CD14-positive monocyte (primary cell): ENCODE results near the gene ZNF326. TPM values are rescaled to one million over a fixed set of nuclear protein-coding genes. Genes with fewer than 3 reads are reported as not detected.

Experiments used
- DNase-seq, 3 donors: peaks; one replicate each; pipeline ENCODE4 v3.0.0-alpha.2; 2011 to 2022
- H2AFZ ChIP-seq: 2 replicates; pipeline ENCODE4 v1.6.0; 2012; ENCODE audit warnings: mild to moderate bottlenecking, low read depth, low read length, inconsistent platforms; ENCODE audit not compliant: insufficient read depth, poor library complexity, severe bottlenecking
- H3K27ac ChIP-seq, 2 donors: 1 replicate in 1 of 2; 2 replicates in 1 of 2; pipeline ENCODE4 v1.5.1; 2012 to 2013; ENCODE audit warnings: low read length in 2 of 2, control low read depth in 1 of 2, inconsistent platforms in 1 of 2, low read depth in 1 of 2, mild to moderate bottlenecking in 1 of 2
- H3K27me3 ChIP-seq, 2 donors: one replicate each; pipeline versions ENCODE4 v1.6.0 to v1.6.1; 2011 to 2013; ENCODE audit warnings: low read length in 2 of 2; ENCODE audit not compliant: control insufficient read depth in 2 of 2, insufficient read depth in 2 of 2
- H3K36me3 ChIP-seq, 2 donors: replicated peaks in 1 of 2; 1 replicate in 1 of 2; 2 replicates in 1 of 2; pipeline versions ENCODE4 v1.5.1 to v1.6.1; 2012 to 2013; ENCODE audit warnings: low read length in 2 of 2, control low read depth in 1 of 2, inconsistent platforms in 1 of 2, mild to moderate bottlenecking in 1 of 2; ENCODE audit not compliant: insufficient read depth in 2 of 2, control insufficient read depth in 1 of 2
- H3K4me1 ChIP-seq, 2 donors: 1 replicate in 1 of 2; 2 replicates in 1 of 2; pipeline versions ENCODE4 v1.5.1 to v1.6.1; 2012 to 2013; ENCODE audit warnings: low read length in 2 of 2, control low read depth in 1 of 2, inconsistent platforms in 1 of 2, mild to moderate bottlenecking in 1 of 2, moderate library complexity in 1 of 2; ENCODE audit not compliant: insufficient read depth in 2 of 2, control insufficient read depth in 1 of 2
- H3K4me2 ChIP-seq: replicated peaks from 2 replicates; pipeline ENCODE3; 2012; ENCODE audit warnings: low read length, moderate library complexity, mild to moderate bottlenecking; ENCODE audit not compliant: poor library complexity, severe bottlenecking; ENCODE audit errors: extremely low read depth
- H3K4me3 ChIP-seq, 3 experiments: fragments of 200-600 bp in 1 of 3; sonication (generic) in 1 of 3; replicated peaks in 1 of 3; 1 replicate in 2 of 3; 2 replicates in 1 of 3; pipeline ENCODE4 v1.5.1; 2011 to 2013; ENCODE audit warnings: low read length in 3 of 3, mild to moderate bottlenecking in 3 of 3, control low read depth in 2 of 3, low read depth in 2 of 3, inconsistent platforms in 1 of 3, moderate library complexity in 1 of 3
- H3K79me2 ChIP-seq: 2 replicates; pipeline ENCODE4 v1.6.0; 2012; ENCODE audit warnings: mild to moderate bottlenecking, control low read depth, inconsistent platforms, low read length, moderate library complexity; ENCODE audit not compliant: insufficient read depth
- H3K9ac ChIP-seq: 2 replicates; pipeline ENCODE4 v1.6.0; 2017; ENCODE audit warnings: low read length, mild to moderate bottlenecking; ENCODE audit not compliant: insufficient read depth, poor library complexity, severe bottlenecking
- H3K9me3 ChIP-seq, 2 donors: replicated peaks in 1 of 2; 1 replicate in 1 of 2; 2 replicates in 1 of 2; pipeline versions ENCODE4 v1.5.1 to v1.6.1; 2012 to 2013; ENCODE audit warnings: low read length in 2 of 2, control low read depth in 1 of 2; ENCODE audit not compliant: control insufficient read depth in 1 of 2, insufficient read depth in 1 of 2
- H4K20me1 ChIP-seq: 2 replicates; pipeline ENCODE4 v1.6.0; 2012; ENCODE audit warnings: mild to moderate bottlenecking, low read length, control low read depth, moderate library complexity; ENCODE audit not compliant: insufficient read depth
- H3K27ac Mint-ChIP-seq, 7 donors: one replicate each; pipeline ENCODE4 v1.8.0; 2020; ENCODE audit warnings: mild to moderate bottlenecking in 7 of 7, mixed read lengths in 7 of 7, moderate library complexity in 6 of 7, inconsistent platforms in 2 of 7
- H3K27me3 Mint-ChIP-seq, 3 donors: one replicate each; pipeline ENCODE4 v1.8.0; 2021 to 2022; ENCODE audit warnings: low read depth in 3 of 3, mild to moderate bottlenecking in 3 of 3, mixed read lengths in 3 of 3, moderate library complexity in 3 of 3, inconsistent platforms in 1 of 3
- H3K36me3 Mint-ChIP-seq, 2 donors: one replicate each; pipeline ENCODE4 v1.8.0; 2020; ENCODE audit warnings: mixed read lengths in 2 of 2, inconsistent platforms in 1 of 2, mild to moderate bottlenecking in 1 of 2
- H3K4me1 Mint-ChIP-seq: one replicate; pipeline ENCODE4 v1.8.0; 2020; ENCODE audit warnings: mild to moderate bottlenecking, mixed read lengths
- H3K4me3 Mint-ChIP-seq, 2 donors: one replicate each; pipeline ENCODE4 v1.8.0; 2020; ENCODE audit warnings: mild to moderate bottlenecking in 2 of 2, mixed read lengths in 2 of 2, moderate library complexity in 1 of 2
- H3K9me3 Mint-ChIP-seq, 7 donors: one replicate each; pipeline ENCODE4 v1.8.0; 2020 to 2022; ENCODE audit warnings: mixed read lengths in 7 of 7, mild to moderate bottlenecking in 6 of 7, moderate library complexity in 6 of 7, inconsistent platforms in 2 of 7
- WGBS: methylation state at CpG from one replicate; pipeline ENCODE4 v1.1.5; 2013; ENCODE audit warnings: missing lambda C conversion rate; ENCODE audit not compliant: insufficient coverage; 5-methylcytosine and 5-hydroxymethylcytosine counted together
- intact Hi-C, 2 donors: fragments of 100-400 bp; cut with micrococcal nuclease; formaldehyde crosslinking; loops; one replicate each; pipeline versions ENCODE4 v1.15.0 to v1.15.1; 2023
- polyA plus RNA-seq, 3 donors: library from polyadenylated mRNA; depleted of rRNA in 1 of 3; unstranded in 2 of 3; stranded (reverse) in 1 of 3; fragments of 300-500 nt in 2 of 3; fragments of >200 nt in 1 of 3; fragmentation: Illumina TruSeq in 2 of 3; gene quantifications; 1 replicate in 2 of 3; 2 replicates in 1 of 3; pipeline ENCODE4 v1.2.3, GENCODE V29; 2012 to 2021
- TF ChIP-seq, protein P1 (sequence below): fragments of 200-600 bp; IDR thresholded peaks from one replicate; pipeline ENCODE4 v1.8.0; 2022; ENCODE audit warnings: antibody characterized with exemption, mild to moderate bottlenecking

Gene ZNF326
- polyA plus RNA-seq, 3 donors, result 3.8 to 5.0 (median 4.5) TPM

DNA sequence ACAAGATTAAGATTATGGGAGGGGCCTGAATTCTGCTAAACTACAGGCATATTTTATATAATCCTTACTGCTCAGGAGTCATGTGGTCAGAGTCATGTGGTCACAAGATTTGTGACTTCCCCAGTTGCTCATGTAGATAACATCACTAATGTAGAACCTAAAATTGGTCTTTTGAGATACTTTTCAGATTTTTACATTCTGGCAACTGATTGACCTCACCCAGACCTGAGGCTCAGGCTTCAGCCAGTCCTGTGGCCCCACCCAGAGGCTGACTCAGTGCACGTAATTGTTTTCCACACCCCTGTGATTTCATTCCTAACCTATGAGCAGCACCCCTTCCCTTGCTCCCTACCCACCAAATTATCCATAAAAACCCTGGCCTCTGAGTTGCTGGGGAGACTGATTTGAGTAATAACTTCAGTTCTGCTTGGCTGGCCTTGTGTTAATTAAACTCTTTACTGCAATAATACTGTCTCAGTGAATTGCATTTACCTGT, 41.7 kb upstream of the ZNF326 start:
- H4K20me1 ChIP-seq, result no peaks in the 10 kb centered on the region
- H3K79me2 ChIP-seq, result no peaks in the 10 kb centered on the region
- intact Hi-C loops, result no loop called here
- no peak overlapping the region for H3K9ac ChIP-seq
- TF ChIP-seq, protein P1, sequence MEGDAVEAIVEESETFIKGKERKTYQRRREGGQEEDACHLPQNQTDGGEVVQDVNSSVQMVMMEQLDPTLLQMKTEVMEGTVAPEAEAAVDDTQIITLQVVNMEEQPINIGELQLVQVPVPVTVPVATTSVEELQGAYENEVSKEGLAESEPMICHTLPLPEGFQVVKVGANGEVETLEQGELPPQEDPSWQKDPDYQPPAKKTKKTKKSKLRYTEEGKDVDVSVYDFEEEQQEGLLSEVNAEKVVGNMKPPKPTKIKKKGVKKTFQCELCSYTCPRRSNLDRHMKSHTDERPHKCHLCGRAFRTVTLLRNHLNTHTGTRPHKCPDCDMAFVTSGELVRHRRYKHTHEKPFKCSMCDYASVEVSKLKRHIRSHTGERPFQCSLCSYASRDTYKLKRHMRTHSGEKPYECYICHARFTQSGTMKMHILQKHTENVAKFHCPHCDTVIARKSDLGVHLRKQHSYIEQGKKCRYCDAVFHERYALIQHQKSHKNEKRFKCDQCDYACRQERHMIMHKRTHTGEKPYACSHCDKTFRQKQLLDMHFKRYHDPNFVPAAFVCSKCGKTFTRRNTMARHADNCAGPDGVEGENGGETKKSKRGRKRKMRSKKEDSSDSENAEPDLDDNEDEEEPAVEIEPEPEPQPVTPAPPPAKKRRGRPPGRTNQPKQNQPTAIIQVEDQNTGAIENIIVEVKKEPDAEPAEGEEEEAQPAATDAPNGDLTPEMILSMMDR, result peak; percentile 17
- H3K4me3 ChIP-seq, result no peak overlapping the region
- no peaks in the 10 kb centered on the region for H3K36me3 ChIP-seq
- DNase-seq, result peak; percentile 30 to 45 (median 37)
- Mint-ChIP-seq H3K27me3 (no peaks in the 10 kb centered on the region), H3K9me3 (peaks cover 0 to 2% (median 0%) of the 10 kb centered on the region in 7 donors), H3K27ac (peak overlapping the region in 4 of 7 donors; percentile 50 to 74 (median 63)), H3K36me3 (peaks cover 0 to 2% of the 10 kb centered on the region in 2 donors), H3K4me3 (no peak overlapping the region), H3K4me1 (peaks cover 18% of the 10 kb centered on the region)
- peaks cover 7 to 10% of the 10 kb centered on the region in 2 donors for H3K4me1 ChIP-seq
- no peak overlapping the region for H2AFZ ChIP-seq
- WGBS, result 40% methylated on average over 1 of the region's 1 CpG
- no peak overlapping the region for H3K4me2 ChIP-seq
- H3K27ac ChIP-seq, result no peak overlapping the region
- H3K9me3 ChIP-seq, result no peaks in the 10 kb centered on the region
- no peaks in the 10 kb centered on the region for H3K27me3 ChIP-seq

DNA sequence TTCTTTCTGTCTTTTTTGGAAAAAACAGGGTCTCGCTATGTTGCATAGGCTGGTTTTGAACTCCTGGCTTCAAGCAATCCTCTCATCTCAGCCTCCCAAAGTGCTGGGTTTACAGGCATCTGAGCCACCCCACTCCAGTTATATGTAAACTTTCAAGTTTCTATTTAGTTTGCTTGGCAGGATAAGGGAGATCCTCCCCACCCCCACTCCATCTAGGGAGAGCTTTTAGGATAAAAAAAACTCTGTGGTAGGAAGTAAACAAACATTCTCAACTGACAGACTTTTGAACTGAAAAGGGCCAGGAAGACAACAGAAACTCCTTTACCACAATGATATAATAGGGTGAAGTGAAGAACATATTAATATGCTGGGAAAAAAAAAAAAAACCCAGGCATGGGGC, 41.0 kb upstream of the ZNF326 start:
- peaks cover 0 to 5% (median 0%) of the 10 kb centered on the region in 7 donors for H3K9me3 Mint-ChIP-seq
- H3K36me3 ChIP-seq, result no peaks in the 10 kb centered on the region
- H3K27ac ChIP-seq, result no peak overlapping the region
- no peaks in the 10 kb centered on the region for H3K9me3 ChIP-seq
- no peak overlapping the region for H3K4me3 ChIP-seq
- no peak overlapping the region for H3K27ac Mint-ChIP-seq
- no peak overlapping the region for H2AFZ ChIP-seq
- WGBS, result no CpG with 5 or more reads among the region's 1 CpG
- peaks cover 0 to 2% of the 10 kb centered on the region in 2 donors for H3K36me3 Mint-ChIP-seq
- H3K4me2 ChIP-seq, result no peak overlapping the region
- peaks cover 7 to 10% of the 10 kb centered on the region in 2 donors for H3K4me1 ChIP-seq
- no peak overlapping the region for H3K4me3 Mint-ChIP-seq
- TF ChIP-seq, protein P1, result no peak
- H3K79me2 ChIP-seq, result no peaks in the 10 kb centered on the region
- no peak for DNase-seq
- intact Hi-C loops, result no loop called here
- no peaks in the 10 kb centered on the region for H3K27me3 Mint-ChIP-seq
- no peak overlapping the region for H3K9ac ChIP-seq
- H3K27me3 ChIP-seq, result no peaks in the 10 kb centered on the region
- no peaks in the 10 kb centered on the region for H4K20me1 ChIP-seq
- H3K4me1 Mint-ChIP-seq, result peaks cover 18% of the 10 kb centered on the region
